Measurements from ENCODE around the gene GIMAP8.

GIMAP8 gene

GRCh38 chr7:150420987-150421674, 29.3 kb upstream of the GIMAP8 start:
- H2BK5ac ChIP-seq (ENCODE audit: low read length): no peak overlapping the region
- peak; percentile 75 for DNase-seq (ENCODE audit: low spot score)
- H3K4me3 ChIP-seq (ENCODE audit: low read length in 2 of 2): no peak overlapping the region
- no peak overlapping the region for H4K8ac ChIP-seq (ENCODE audit: low read depth, low read length)
- H3K79me1 ChIP-seq (ENCODE audit: low read depth, low read length): no peaks in the 10 kb centered on the region
- peak overlapping the region; percentile 85 for H2AFZ ChIP-seq (ENCODE audit: low read length)
- WGBS, 2 donors (ENCODE audit: extremely low coverage in 2 of 2, insufficient read length in 2 of 2, insufficient replicate concordance in 1 of 2): no CpG with 5 or more reads among the region's 27 CpGs
- H3K14ac ChIP-seq (ENCODE audit: low read length): no peak overlapping the region
- H3K9me3 ChIP-seq (replicated peaks in 1 of 2; ENCODE audit: control insufficient read depth in 2 of 2, insufficient read depth in 1 of 2, low read depth in 1 of 2, low read length in 2 of 2): peaks cover 0 to 3% of the 10 kb centered on the region in 2 donors
- H2BK120ac ChIP-seq (ENCODE audit: low read depth, low read length): no peak overlapping the region
- no peak overlapping the region for H3K18ac ChIP-seq (ENCODE audit: low read length)
- H3K4me1 ChIP-seq (ENCODE audit: control insufficient read depth in 2 of 2, insufficient read depth in 1 of 2, low read depth in 1 of 2, low read length in 2 of 2): no peaks in the 10 kb centered on the region
- no peak overlapping the region for H3K23ac ChIP-seq (ENCODE audit: low read depth, low read length, poor library complexity)
- H3K27ac ChIP-seq (replicated peaks; ENCODE audit: low read length): no peak overlapping the region
- no peak overlapping the region for H3K4me2 ChIP-seq (ENCODE audit: insufficient read depth, low read length, poor library complexity, severe bottlenecking)
- H2BK15ac ChIP-seq (ENCODE audit: low read length): no peak overlapping the region
- no peak overlapping the region for H4K91ac ChIP-seq (ENCODE audit: low read depth, low read length, poor library complexity)
- no peak overlapping the region for H3K4ac ChIP-seq (ENCODE audit: low read length)
- H3K27me3 ChIP-seq (ENCODE audit: control insufficient read depth in 3 of 3, insufficient read depth in 3 of 3, low read depth in 1 of 3, low read length in 3 of 3): peaks cover 0 to 6% (median 0%) of the 10 kb centered on the region in 3 experiments
- no peak overlapping the region for H2AK5ac ChIP-seq (ENCODE audit: low read depth, low read length)
- H3K9ac ChIP-seq (ENCODE audit: low read depth, low read length, poor library complexity): no peak overlapping the region
- H3K36me3 ChIP-seq (replicated peaks in 1 of 2; ENCODE audit: control insufficient read depth in 2 of 2, insufficient read depth in 2 of 2, low read length in 2 of 2): no peaks in the 10 kb centered on the region
- no peak overlapping the region for H2BK12ac ChIP-seq (ENCODE audit: low read length)

GRCh38 chr7:150421831-150422230, 28.6 kb upstream of the GIMAP8 start:
- Histone ChIP-seq H3K9ac (ENCODE audit: low read depth, low read length, poor library complexity) (no peak overlapping the region), H3K27ac (replicated peaks; ENCODE audit: low read length) (no peak overlapping the region), H4K91ac (ENCODE audit: low read depth, low read length, poor library complexity) (no peak overlapping the region), H2BK5ac (ENCODE audit: low read length) (no peak overlapping the region), H3K4me3 (ENCODE audit: low read length in 2 of 2) (no peak overlapping the region), H2BK12ac (ENCODE audit: low read length) (no peak overlapping the region), H3K4ac (ENCODE audit: low read length) (no peak overlapping the region), H2AK5ac (ENCODE audit: low read depth, low read length) (no peak overlapping the region), H2BK15ac (ENCODE audit: low read length) (no peak overlapping the region), H3K14ac (ENCODE audit: low read length) (no peak overlapping the region), H3K23ac (ENCODE audit: low read depth, low read length, poor library complexity) (no peak overlapping the region), H3K27me3 (ENCODE audit: control insufficient read depth in 3 of 3, insufficient read depth in 3 of 3, low read depth in 1 of 3, low read length in 3 of 3) (peaks cover 0 to 6% (median 0%) of the 10 kb centered on the region in 3 experiments), H2BK120ac (ENCODE audit: low read depth, low read length) (no peak overlapping the region), H3K36me3 (replicated peaks in 1 of 2; ENCODE audit: control insufficient read depth in 2 of 2, insufficient read depth in 2 of 2, low read length in 2 of 2) (no peaks in the 10 kb centered on the region), H4K8ac (ENCODE audit: low read depth, low read length) (no peak overlapping the region), H2AFZ (ENCODE audit: low read length) (no peak overlapping the region), H3K18ac (ENCODE audit: low read length) (no peak overlapping the region), H3K79me1 (ENCODE audit: low read depth, low read length) (no peaks in the 10 kb centered on the region), H3K9me3 (replicated peaks in 1 of 2; ENCODE audit: control insufficient read depth in 2 of 2, insufficient read depth in 1 of 2, low read depth in 1 of 2, low read length in 2 of 2) (peaks cover 0 to 3% of the 10 kb centered on the region in 2 donors), H3K4me1 (ENCODE audit: control insufficient read depth in 2 of 2, insufficient read depth in 1 of 2, low read depth in 1 of 2, low read length in 2 of 2) (no peaks in the 10 kb centered on the region), H3K4me2 (ENCODE audit: insufficient read depth, low read length, poor library complexity, severe bottlenecking) (no peak overlapping the region)
- WGBS, 2 donors (ENCODE audit: extremely low coverage in 2 of 2, insufficient read length in 2 of 2, insufficient replicate concordance in 1 of 2): no CpG with 5 or more reads among the region's 17 CpGs
- DNase-seq (ENCODE audit: low spot score): no peak

- Histone ChIP-seq H3K36me3 (replicated peaks in 1 of 2; ENCODE audit: control insufficient read depth in 2 of 2, insufficient read depth in 2 of 2, low read length in 2 of 2) (no peaks in the 10 kb centered on the region), H2BK120ac (ENCODE audit: low read depth, low read length) (no peak overlapping the region), H3K14ac (ENCODE audit: low read length) (no peak overlapping the region), H2AK5ac (ENCODE audit: low read depth, low read length) (no peak overlapping the region), H3K4me2 (ENCODE audit: insufficient read depth, low read length, poor library complexity, severe bottlenecking) (no peak overlapping the region), H4K8ac (ENCODE audit: low read depth, low read length) (no peak overlapping the region), H2BK12ac (ENCODE audit: low read length) (no peak overlapping the region), H3K23ac (ENCODE audit: low read depth, low read length, poor library complexity) (no peak overlapping the region), H3K27me3 (ENCODE audit: control insufficient read depth in 3 of 3, insufficient read depth in 3 of 3, low read depth in 1 of 3, low read length in 3 of 3) (peaks cover 0 to 2% (median 0%) of the 10 kb centered on the region in 3 experiments), H3K9ac (ENCODE audit: low read depth, low read length, poor library complexity) (no peak overlapping the region), H2BK5ac (ENCODE audit: low read length) (no peak overlapping the region), H3K27ac (replicated peaks; ENCODE audit: low read length) (no peak overlapping the region), H3K4me3 (ENCODE audit: low read length in 2 of 2) (no peak overlapping the region), H3K18ac (ENCODE audit: low read length) (no peak overlapping the region), H2AFZ (ENCODE audit: low read length) (no peak overlapping the region), H3K9me3 (replicated peaks in 1 of 2; ENCODE audit: control insufficient read depth in 2 of 2, insufficient read depth in 1 of 2, low read depth in 1 of 2, low read length in 2 of 2) (peaks cover 0 to 3% of the 10 kb centered on the region in 2 donors), H3K79me1 (ENCODE audit: low read depth, low read length) (no peaks in the 10 kb centered on the region), H3K4ac (ENCODE audit: low read length) (no peak overlapping the region), H3K4me1 (ENCODE audit: control insufficient read depth in 2 of 2, insufficient read depth in 1 of 2, low read depth in 1 of 2, low read length in 2 of 2) (peaks cover 10 to 15% of the 10 kb centered on the region in 2 donors), H2BK15ac (ENCODE audit: low read length) (no peak overlapping the region), H4K91ac (ENCODE audit: low read depth, low read length, poor library complexity) (no peak overlapping the region)
- WGBS, 2 donors (ENCODE audit: extremely low coverage in 2 of 2, insufficient read length in 2 of 2, insufficient replicate concordance in 1 of 2): no CpG with 5 or more reads among the region's 4 CpGs
- DNase-seq (ENCODE audit: low spot score): no peak
Observed at GRCh38 chr7:150425670-150426069, 24.8 kb upstream of the GIMAP8 start.

- H2BK5ac ChIP-seq (ENCODE audit: low read length): no peak overlapping the region
- peaks cover 0 to 8% (median 0%) of the 10 kb centered on the region in 3 experiments for H3K27me3 ChIP-seq (ENCODE audit: control insufficient read depth in 3 of 3, insufficient read depth in 3 of 3, low read depth in 1 of 3, low read length in 3 of 3)
- no peak overlapping the region for H3K23ac ChIP-seq (ENCODE audit: low read depth, low read length, poor library complexity)
- no peak overlapping the region for H3K9ac ChIP-seq (ENCODE audit: low read depth, low read length, poor library complexity)
- H3K18ac ChIP-seq (ENCODE audit: low read length): peak overlapping the region; percentile 45
- peak overlapping the region; percentile 69 for H2AFZ ChIP-seq (ENCODE audit: low read length)
- H3K4me1 ChIP-seq (ENCODE audit: control insufficient read depth in 2 of 2, insufficient read depth in 1 of 2, low read depth in 1 of 2, low read length in 2 of 2): peaks cover 10 to 15% of the 10 kb centered on the region in 2 donors
- no peak overlapping the region for H2BK15ac ChIP-seq (ENCODE audit: low read length)
- H2BK12ac ChIP-seq (ENCODE audit: low read length): no peak overlapping the region
- H3K79me1 ChIP-seq (ENCODE audit: low read depth, low read length): no peaks in the 10 kb centered on the region
- H3K4ac ChIP-seq (ENCODE audit: low read length): no peak overlapping the region
- peaks cover 0 to 3% of the 10 kb centered on the region in 2 donors for H3K9me3 ChIP-seq (replicated peaks in 1 of 2; ENCODE audit: control insufficient read depth in 2 of 2, insufficient read depth in 1 of 2, low read depth in 1 of 2, low read length in 2 of 2)
- H2BK120ac ChIP-seq (ENCODE audit: low read depth, low read length): no peak overlapping the region
- WGBS, 2 donors (ENCODE audit: extremely low coverage in 2 of 2, insufficient read length in 2 of 2, insufficient replicate concordance in 1 of 2): no CpG with 5 or more reads among the region's 11 CpGs
- no peak overlapping the region for H3K27ac ChIP-seq (replicated peaks; ENCODE audit: low read length)
- no peaks in the 10 kb centered on the region for H3K36me3 ChIP-seq (replicated peaks in 1 of 2; ENCODE audit: control insufficient read depth in 2 of 2, insufficient read depth in 2 of 2, low read length in 2 of 2)
- no peak overlapping the region for H4K91ac ChIP-seq (ENCODE audit: low read depth, low read length, poor library complexity)
- peak overlapping the region; percentile 20 for H2AK5ac ChIP-seq (ENCODE audit: low read depth, low read length)
- no peak for DNase-seq (ENCODE audit: low spot score)
- no peak overlapping the region for H4K8ac ChIP-seq (ENCODE audit: low read depth, low read length)
- no peak overlapping the region for H3K4me2 ChIP-seq (ENCODE audit: insufficient read depth, low read length, poor library complexity, severe bottlenecking)
- no peak overlapping the region for H3K14ac ChIP-seq (ENCODE audit: low read length)
- no peak overlapping the region for H3K4me3 ChIP-seq (ENCODE audit: low read length in 2 of 2)
Observed at GRCh38 chr7:150428671-150429451, 21.6 kb upstream of the GIMAP8 start.

All from neuronal stem cell (in vitro differentiated cells).